Gastrocnemius medialis (tissue), 4 donors: ENCODE measurements around the gene ARSG.

ENCODE experiments used
- POLR2A ChIP-seq, 2 donors: fragments of 450-650 bp; IDR thresholded peaks; one replicate each; pipeline ENCODE4 v1.6.1; 2017; ENCODE audit warnings: antibody characterized with exemption in 2 of 2, mild to moderate bottlenecking in 2 of 2, moderate library complexity in 2 of 2
- TF ChIP-seq, protein P1 (sequence below), 5 experiments: fragments of 450-650 bp in 3 of 5; fragments of 200-600 bp in 2 of 5; sonication (generic) in 2 of 5; IDR thresholded peaks in 4 of 5; conservative IDR thresholded peaks in 1 of 5; 1 replicate in 4 of 5; 2 replicates in 1 of 5; pipeline ENCODE4 v1.5.1; 2016 to 2019; ENCODE audit warnings: antibody characterized with exemption in 5 of 5, mild to moderate bottlenecking in 3 of 5, moderate library complexity in 3 of 5

DNA sequence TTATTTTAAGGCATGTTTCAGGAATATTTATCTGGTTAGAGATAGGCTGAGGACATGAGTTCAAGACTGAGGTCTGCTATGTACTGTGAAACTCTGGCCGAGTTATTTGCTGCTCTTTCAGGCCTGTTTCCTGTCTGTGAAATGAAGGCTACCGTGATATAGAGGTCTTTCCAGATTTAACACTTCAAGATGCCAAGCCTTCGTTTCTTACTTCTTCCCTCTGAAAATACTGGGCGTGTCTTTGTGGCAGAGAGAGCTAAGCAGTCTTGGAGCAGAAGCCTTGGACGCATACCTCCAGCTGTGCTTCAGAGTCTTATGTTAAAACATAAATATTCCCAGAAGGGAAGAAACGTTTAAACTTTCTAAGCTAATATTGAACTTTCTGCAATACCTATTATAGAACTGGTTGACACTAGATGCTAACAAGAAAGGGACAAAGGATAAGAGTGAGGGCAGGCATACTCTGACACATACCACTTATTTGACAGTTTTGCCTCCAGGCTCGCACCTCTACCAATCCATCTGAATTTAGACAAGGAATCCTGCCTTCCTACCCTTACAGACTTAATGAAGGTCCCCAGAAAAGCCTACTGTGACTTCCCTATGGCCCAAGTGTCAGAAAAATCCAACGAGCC is 148.5 kb downstream of the ARSG start:
- no peak for TF ChIP-seq POLR2A (IDR thresholded peaks at IDR 0.05)
- TF ChIP-seq, protein P1, sequence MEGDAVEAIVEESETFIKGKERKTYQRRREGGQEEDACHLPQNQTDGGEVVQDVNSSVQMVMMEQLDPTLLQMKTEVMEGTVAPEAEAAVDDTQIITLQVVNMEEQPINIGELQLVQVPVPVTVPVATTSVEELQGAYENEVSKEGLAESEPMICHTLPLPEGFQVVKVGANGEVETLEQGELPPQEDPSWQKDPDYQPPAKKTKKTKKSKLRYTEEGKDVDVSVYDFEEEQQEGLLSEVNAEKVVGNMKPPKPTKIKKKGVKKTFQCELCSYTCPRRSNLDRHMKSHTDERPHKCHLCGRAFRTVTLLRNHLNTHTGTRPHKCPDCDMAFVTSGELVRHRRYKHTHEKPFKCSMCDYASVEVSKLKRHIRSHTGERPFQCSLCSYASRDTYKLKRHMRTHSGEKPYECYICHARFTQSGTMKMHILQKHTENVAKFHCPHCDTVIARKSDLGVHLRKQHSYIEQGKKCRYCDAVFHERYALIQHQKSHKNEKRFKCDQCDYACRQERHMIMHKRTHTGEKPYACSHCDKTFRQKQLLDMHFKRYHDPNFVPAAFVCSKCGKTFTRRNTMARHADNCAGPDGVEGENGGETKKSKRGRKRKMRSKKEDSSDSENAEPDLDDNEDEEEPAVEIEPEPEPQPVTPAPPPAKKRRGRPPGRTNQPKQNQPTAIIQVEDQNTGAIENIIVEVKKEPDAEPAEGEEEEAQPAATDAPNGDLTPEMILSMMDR (IDR thresholded peaks at IDR 0.05 in 4 of 5, conservative IDR thresholded peaks at IDR 0.05 in 1 of 5): no peak
